Measurements from ENCODE around the gene ITSN2. TPM values are rescaled to one million over a fixed set of nuclear protein-coding genes. Genes with fewer than 3 reads are reported as not detected.

ITSN2 gene
- total and polyA plus RNA-seq, 11 donors = 19.3 to 55.0 (median 37.4) TPM

- Histone ChIP-seq H3K9me3 (no peaks in the 10 kb centered on the region), H3K27me3 (no peaks in the 10 kb centered on the region), H3K4me1 (no peaks in the 10 kb centered on the region), H3K27ac (no peak overlapping the region), H3K4me3 (no peak overlapping the region), H3K36me3 (peaks cover 3 to 100% (median 98%) of the 10 kb centered on the region in 9 donors)
- no peak for DNase-seq
- TF ChIP-seq CTCF (IDR thresholded peaks at IDR 0.05) (no peak), POLR2A (IDR thresholded peaks at IDR 0.05) (no peak)
- intact Hi-C loops (cut with DNase I) = loop anchor here in 2 of 10 donors (10.0 kb wide), 1 partner anchor 53 kb away; no protein-coding TSS in a partner anchor
- WGBS, 4 donors = 96 to 99% (median 97%) methylated on average over 4 of the region's 4 CpGs
- no peak for ATAC-seq
Measured at GRCh38 chr2:24297663-24298062, 62.7 kb downstream of the ITSN2 start.

GRCh38 chr2:24287171-24287570 is 73.2 kb downstream of the ITSN2 start:
- no peaks in the 10 kb centered on the region for H3K4me1 ChIP-seq
- H3K4me3 ChIP-seq = no peak overlapping the region
- no peaks in the 10 kb centered on the region for H3K27me3 ChIP-seq
- 95 to 100% (median 96%) methylated on average over 1 of the region's 1 CpG for WGBS, 4 donors
- TF ChIP-seq POLR2A (IDR thresholded peaks at IDR 0.05) (no peak), CTCF (IDR thresholded peaks at IDR 0.05) (no peak)
- peaks cover 0 to 98% (median 79%) of the 10 kb centered on the region in 9 donors for H3K36me3 ChIP-seq
- DNase-seq = no peak
- no peak overlapping the region for H3K27ac ChIP-seq
- intact Hi-C loops (cut with DNase I) = no loop called here
- ATAC-seq = no peak
- H3K9me3 ChIP-seq = no peaks in the 10 kb centered on the region

GRCh38 chr2:24285484-24286152 is 74.7 kb downstream of the ITSN2 start:
- 90 to 95% (median 94%) methylated on average over 2 of the region's 2 CpGs for WGBS, 4 donors
- TF ChIP-seq POLR2A (IDR thresholded peaks at IDR 0.05) (no peak), CTCF (IDR thresholded peaks at IDR 0.05) (no peak)
- Histone ChIP-seq H3K27me3 (no peaks in the 10 kb centered on the region), H3K4me3 (no peak overlapping the region), H3K9me3 (no peaks in the 10 kb centered on the region), H3K4me1 (no peaks in the 10 kb centered on the region), H3K36me3 (peaks cover 0 to 98% (median 68%) of the 10 kb centered on the region in 9 donors), H3K27ac (no peak overlapping the region)
- no peak for DNase-seq
- intact Hi-C loops (cut with DNase I) = no loop called here
- no peak for ATAC-seq

- ATAC-seq (no peak), DNase-seq (no peak)
- 95 to 99% (median 98%) methylated on average over 2 of the region's 2 CpGs for WGBS, 4 donors
- Histone ChIP-seq H3K4me3 (no peak overlapping the region), H3K27me3 (no peaks in the 10 kb centered on the region), H3K4me1 (peaks cover 0 to 8% (median 3%) of the 10 kb centered on the region in 12 donors), H3K27ac (no peak overlapping the region), H3K36me3 (peaks cover 0 to 86% (median 44%) of the 10 kb centered on the region in 9 donors), H3K9me3 (no peaks in the 10 kb centered on the region)
- TF ChIP-seq CTCF (IDR thresholded peaks at IDR 0.05) = no peak
- TF ChIP-seq POLR2A (IDR thresholded peaks at IDR 0.05) = no peak
- intact Hi-C loops (cut with DNase I) = no loop called here
Measured at GRCh38 chr2:24280645-24281044, 79.7 kb downstream of the ITSN2 start.
